Lower leg skin (tissue), 3 donors: Measurements from ENCODE around the gene ALOX5.

Experiments used
- POLR2A ChIP-seq, 2 donors: fragments of 450-650 bp; IDR thresholded peaks; one replicate each; pipeline ENCODE4 v1.6.1; 2016 to 2017; ENCODE audit warnings: antibody characterized with exemption in 2 of 2, mild to moderate bottlenecking in 1 of 2, moderate library complexity in 1 of 2
- TF ChIP-seq, protein P1 (sequence below), 3 donors: fragments of 450-650 bp; IDR thresholded peaks; one replicate each; pipeline ENCODE4 v1.5.1; 2016; ENCODE audit warnings: antibody characterized with exemption in 3 of 3, mild to moderate bottlenecking in 3 of 3, moderate library complexity in 2 of 3

- TF ChIP-seq, protein P1, sequence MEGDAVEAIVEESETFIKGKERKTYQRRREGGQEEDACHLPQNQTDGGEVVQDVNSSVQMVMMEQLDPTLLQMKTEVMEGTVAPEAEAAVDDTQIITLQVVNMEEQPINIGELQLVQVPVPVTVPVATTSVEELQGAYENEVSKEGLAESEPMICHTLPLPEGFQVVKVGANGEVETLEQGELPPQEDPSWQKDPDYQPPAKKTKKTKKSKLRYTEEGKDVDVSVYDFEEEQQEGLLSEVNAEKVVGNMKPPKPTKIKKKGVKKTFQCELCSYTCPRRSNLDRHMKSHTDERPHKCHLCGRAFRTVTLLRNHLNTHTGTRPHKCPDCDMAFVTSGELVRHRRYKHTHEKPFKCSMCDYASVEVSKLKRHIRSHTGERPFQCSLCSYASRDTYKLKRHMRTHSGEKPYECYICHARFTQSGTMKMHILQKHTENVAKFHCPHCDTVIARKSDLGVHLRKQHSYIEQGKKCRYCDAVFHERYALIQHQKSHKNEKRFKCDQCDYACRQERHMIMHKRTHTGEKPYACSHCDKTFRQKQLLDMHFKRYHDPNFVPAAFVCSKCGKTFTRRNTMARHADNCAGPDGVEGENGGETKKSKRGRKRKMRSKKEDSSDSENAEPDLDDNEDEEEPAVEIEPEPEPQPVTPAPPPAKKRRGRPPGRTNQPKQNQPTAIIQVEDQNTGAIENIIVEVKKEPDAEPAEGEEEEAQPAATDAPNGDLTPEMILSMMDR (IDR thresholded peaks at IDR 0.05) = no peak
- no peak for TF ChIP-seq POLR2A (IDR thresholded peaks at IDR 0.05)
Observed at GRCh38 chr10:45370202-45370955, 3.6 kb upstream of the ALOX5 start.
